Activated CD8-positive, alpha-beta memory T cell treated with anti-CD3 and anti-CD28 coated beads for 1 hour (primary cell): ENCODE results near the gene HECTD4.
"Not testable (repeated sequence)": the region's sequence is repeated elsewhere in the genome, so short reads cannot be mapped to it uniquely, and the experiment has no call there.

ENCODE experiments used
- DNase-seq, 2 donors: peaks; one replicate each; pipeline ENCODE4 v3.0.0-alpha.2; 2020; ENCODE audit warnings: low read depth in 1 of 2; ENCODE audit errors: extremely low read depth in 1 of 2

HECTD4 gene

GRCh38 chr12:112126911-112127310, 255.3 kb downstream of the HECTD4 start:
- no peak for DNase-seq

GRCh38 chr12:112126000-112126438, 256.2 kb downstream of the HECTD4 start:
- no peak for DNase-seq

- peak; percentile 96 to 98 for DNase-seq
Observed at GRCh38 chr12:112125250-112125999, 256.8 kb downstream of the HECTD4 start, which contains the start of gene TRAFD1. Gene TRAFD1 (plus strand): TSS chr12:112125560. CDS start chr12:112130523, 4,963 bp downstream.

- no peak for DNase-seq
Observed at GRCh38 chr12:112124918-112125249, 257.3 kb downstream of the HECTD4 start.

- DNase-seq, result no peak
Observed at GRCh38 chr12:112122823-112123690, 259.2 kb downstream of the HECTD4 start.

GRCh38 chr12:112121780-112122565, 260.3 kb downstream of the HECTD4 start:
- no peak for DNase-seq

GRCh38 chr12:112117685-112118084, 264.5 kb downstream of the HECTD4 start:
- no peak for DNase-seq

- no peak for DNase-seq
Observed at GRCh38 chr12:112116232-112117060, 265.8 kb downstream of the HECTD4 start.

GRCh38 chr12:112115259-112116045, 266.8 kb downstream of the HECTD4 start:
- DNase-seq, result no peak

- no peak for DNase-seq
Observed at GRCh38 chr12:112112409-112113133, 269.7 kb downstream of the HECTD4 start.

GRCh38 chr12:112111931-112112330, 270.3 kb downstream of the HECTD4 start:
- DNase-seq, result no peak

- not testable (repeated sequence) for DNase-seq
Observed at GRCh38 chr12:112110787-112111662, 271.2 kb downstream of the HECTD4 start.
